Heart left ventricle (tissue), 16 donors: ENCODE data around the gene TMEM38B. TPM values are rescaled to one million over a fixed set of nuclear protein-coding genes. Genes with fewer than 3 reads are reported as not detected.

Experiments used
- ATAC-seq, 4 donors: fragments of 200-7000 bp; cut with Tn5 transposase; one replicate each; pipeline ENCODE4 v1.9.1; 2020 to 2022; ENCODE audit warnings: moderate library complexity in 4 of 4, mild to moderate bottlenecking in 3 of 4, moderate number of reproducible peaks in 1 of 4
- DNase-seq, 5 donors: peaks; one replicate each; pipeline ENCODE4 v3.0.0-alpha.2; 2020
- H3K27ac ChIP-seq, 12 donors: fragments of 200-600 bp; sonication (generic) in 4 of 12; one replicate each; pipeline versions ENCODE4 v1.5.0 to v1.8.0; 2016 to 2022; ENCODE audit warnings: mild to moderate bottlenecking in 2 of 12
- H3K27me3 ChIP-seq, 9 donors: fragments of 200-600 bp; sonication (generic) in 2 of 9; one replicate each; pipeline versions ENCODE4 v1.5.1 to v1.8.0; 2016 to 2022; ENCODE audit warnings: mild to moderate bottlenecking in 3 of 9
- H3K36me3 ChIP-seq, 9 donors: fragments of 200-600 bp; sonication (generic) in 2 of 9; one replicate each; pipeline versions ENCODE4 v1.5.0 to v1.8.0; 2018 to 2022; ENCODE audit warnings: mild to moderate bottlenecking in 2 of 9
- H3K4me1 ChIP-seq, 12 donors: fragments of 200-600 bp; sonication (generic) in 4 of 12; one replicate each; pipeline versions ENCODE4 v1.5.0 to v1.8.0; 2016 to 2022; ENCODE audit warnings: mild to moderate bottlenecking in 3 of 12
- H3K4me3 ChIP-seq, 12 donors: fragments of 200-600 bp; sonication (generic) in 4 of 12; one replicate each; pipeline versions ENCODE4 v1.5.0 to v1.8.0; 2017 to 2022; ENCODE audit warnings: mild to moderate bottlenecking in 9 of 12, moderate library complexity in 4 of 12
- H3K9me3 ChIP-seq, 12 donors: fragments of 200-600 bp; sonication (generic) in 4 of 12; one replicate each; pipeline versions ENCODE4 v1.5.0 to v1.8.0; 2016 to 2022; ENCODE audit warnings: mild to moderate bottlenecking in 1 of 12
- CTCF ChIP-seq, 12 donors: fragments of 200-600 bp; sonication (generic) in 4 of 12; IDR thresholded peaks; one replicate each; pipeline versions ENCODE4 v1.5.0 to v1.8.0; 2018 to 2022; ENCODE audit warnings: antibody characterized with exemption in 12 of 12, mild to moderate bottlenecking in 5 of 12
- POLR2A ChIP-seq, 2 donors: fragments of 450-650 bp; IDR thresholded peaks; one replicate each; pipeline ENCODE4 v1.6.1; 2017; ENCODE audit warnings: antibody characterized with exemption in 2 of 2, mild to moderate bottlenecking in 2 of 2, moderate library complexity in 2 of 2
- WGBS, 4 donors: extraction: QIAGEN DNeasy Blood & Tissue Kit in 2 of 4; methylation state at CpG; one replicate each; pipeline versions ENCODE4 v1.1.5 to v1.1.7; 2013 to 2018; 5-methylcytosine and 5-hydroxymethylcytosine counted together
- intact Hi-C, 10 donors: fragments of 100-400 bp; cut with DNase I; formaldehyde crosslinking; loops; one replicate each; pipeline versions ENCODE4 v1.11.1 to v1.14.2; 2022
- polyA plus RNA-seq, 2 donors: library from polyadenylated mRNA; stranded (reverse); fragments of 200-250 nt; gene quantifications; one replicate each; pipeline ENCODE4 v1.2.3, GENCODE V29; 2013
- total RNA-seq, 9 donors: library from RNA; depleted of rRNA in 2 of 9; stranded (reverse); fragments of >200 nt in 2 of 9; fragmentation: NEBNext Ultra II Directional in 3 of 9; extraction: Animal tissue kit (Norgen Biotek cat#: 25700) in 3 of 9; gene quantifications; one replicate each; pipeline versions ENCODE4 v1.1.0 to v1.2.4, GENCODE V29; 2016 to 2023
- donor health status: ischemic (EF 13 %, LVEDD 7.1; RV severe dilation, severe dysfunction).
- donor health status: healthy with polysubstance abuse.
- donor health status: DM: no; HTN: yes; CAD: no.
- donor health status: DM: no; HTN: no; CAD: no.
- donor health status: ischemic (EF 25% LVEDD 6.9; RV normal size, moderate dysfunction).
- donor health status: ischemic (EF 25% LVEDD 5.7; RV mildly dilated, moderate dysfunction).
- donor health status: healthy.
- donor health status: DM: yes; HTN: yes; CAD: no.
- donor health status: ischemic (EF 35%, LVEDD 5.7; RV mildly dilated, moderate dysfunction).
- donor health status: nonischemic (EF 11% LVEDD 7.7; RV severe dilation, severe dysfunction).
- donor health status: DM: yes; HTN: yes; CAD: no.
- donor health status: PGD.
- donor health status: ischemic (EF 29% LVEDD 5.4; RV normal size, mild dysfunction).
- donor health status: nonischemic (EF 23%, LVEDD 6.1; RV moderate dilation, normal function).

Gene TMEM38B
- total and polyA plus RNA-seq, 11 donors = 17.2 to 66.9 (median 45.4) TPM

GRCh38 chr9:105697871-105698270, 3.5 kb downstream of the TMEM38B start:
- Histone ChIP-seq H3K4me3 (no peak overlapping the region), H3K27ac (no peak overlapping the region), H3K36me3 (no peaks in the 10 kb centered on the region), H3K4me1 (peaks cover 0 to 59% (median 15%) of the 10 kb centered on the region in 12 donors), H3K27me3 (peaks cover 0 to 12% (median 0%) of the 10 kb centered on the region in 9 donors), H3K9me3 (no peaks in the 10 kb centered on the region)
- 69 to 79% (median 75%) methylated on average over 4 of the region's 4 CpGs for WGBS, 4 donors
- no peak for ATAC-seq
- TF ChIP-seq POLR2A (IDR thresholded peaks at IDR 0.05) (no peak), CTCF (IDR thresholded peaks at IDR 0.05) (no peak)
- intact Hi-C loops = no loop called here
- DNase-seq = no peak

DNA sequence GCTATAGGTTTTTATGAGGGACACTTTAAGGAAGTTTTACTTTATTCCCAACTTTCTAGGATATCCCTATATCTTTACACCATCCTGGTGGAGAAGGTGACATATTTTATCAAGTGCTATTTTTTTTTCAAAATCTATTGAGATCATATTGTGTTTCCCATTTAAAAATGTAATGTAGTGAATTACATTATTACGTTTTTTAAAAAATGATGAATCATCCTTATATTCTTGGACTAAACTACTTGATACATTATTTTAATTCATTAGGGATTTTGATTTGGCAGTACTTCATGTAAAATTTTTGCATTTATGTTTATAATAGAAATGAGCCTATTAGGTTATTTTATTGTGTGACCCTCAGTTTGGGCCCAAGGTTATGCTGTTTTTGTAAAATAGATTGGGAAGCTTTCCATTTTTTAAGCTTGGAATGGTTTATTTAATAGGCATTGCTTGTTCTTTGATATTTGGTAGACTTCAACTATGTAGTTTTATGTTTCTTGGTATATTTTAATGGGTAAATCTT, 4.1 kb downstream of the TMEM38B start:
- DNase-seq (no peak), ATAC-seq (no peak)
- Histone ChIP-seq H3K4me1 (peaks cover 0 to 59% (median 12%) of the 10 kb centered on the region in 12 donors), H3K27ac (no peak overlapping the region), H3K36me3 (no peaks in the 10 kb centered on the region), H3K27me3 (peaks cover 0 to 6% (median 0%) of the 10 kb centered on the region in 9 donors), H3K4me3 (no peak overlapping the region), H3K9me3 (no peaks in the 10 kb centered on the region)
- intact Hi-C loops = no loop called here
- TF ChIP-seq CTCF (IDR thresholded peaks at IDR 0.05) = no peak
- 78 to 91% (median 85%) methylated on average over 1 of the region's 1 CpG for WGBS, 4 donors

- intact Hi-C loops = no loop called here
These were observed 6.3 kb downstream of the TMEM38B start for GRCh38 chr9:105700668-105701067.

GRCh38 chr9:105701145-105701544, 6.8 kb downstream of the TMEM38B start:
- no peaks in the 10 kb centered on the region for H3K9me3 ChIP-seq
- no peaks in the 10 kb centered on the region for H3K27me3 ChIP-seq
- TF ChIP-seq POLR2A (IDR thresholded peaks at IDR 0.05) (no peak), CTCF (IDR thresholded peaks at IDR 0.05) (no peak)
- 63 to 75% (median 67%) methylated on average over 2 of the region's 2 CpGs for WGBS, 4 donors
- DNase-seq (no peak), ATAC-seq (no peak)
- H3K4me3 ChIP-seq = no peak overlapping the region
- intact Hi-C loops = no loop called here
- peaks cover 0 to 2% (median 0%) of the 10 kb centered on the region in 9 donors for H3K36me3 ChIP-seq
- H3K27ac ChIP-seq = peak overlapping the region in 3 of 12 donors; percentile 38 to 71 (median 60)
- H3K4me1 ChIP-seq = peaks cover 0 to 50% (median 6%) of the 10 kb centered on the region in 12 donors

More at GRCh38 chr9:105700668-105701067, 6.3 kb downstream of the TMEM38B start:
- H3K9me3 ChIP-seq = no peaks in the 10 kb centered on the region
- H3K27ac ChIP-seq = peak overlapping the region in 2 of 12 donors; percentile 38 to 71
- ATAC-seq (no peak), DNase-seq (no peak)
- H3K27me3 ChIP-seq = no peaks in the 10 kb centered on the region
- WGBS, 4 donors = 27 to 54% (median 42%) methylated on average over 1 of the region's 1 CpG
- H3K4me1 ChIP-seq = peaks cover 0 to 54% (median 9%) of the 10 kb centered on the region in 12 donors
- H3K4me3 ChIP-seq = no peak overlapping the region
- no peak for TF ChIP-seq POLR2A (IDR thresholded peaks at IDR 0.05)
- TF ChIP-seq CTCF (IDR thresholded peaks at IDR 0.05) = no peak
- no peaks in the 10 kb centered on the region for H3K36me3 ChIP-seq
